Fibroblast of the aortic adventitia (primary cell): Measurements from ENCODE around the gene HCK. TPM values are rescaled to one million over a fixed set of nuclear protein-coding genes. Genes with fewer than 3 reads are reported as not detected.

ENCODE experiments used
- DNase-seq: peaks from one replicate; pipeline ENCODE4 v3.0.0-alpha.2; 2010; ENCODE audit warnings: low read depth
- H3K4me3 ChIP-seq: 2 replicates; pipeline ENCODE4 v1.5.1; 2011; ENCODE audit warnings: low read depth, mild to moderate bottlenecking, control low read depth, low read length, moderate library complexity
- total RNA-seq: library from RNA; depleted of rRNA; stranded (reverse); fragments of >200 nt; gene quantifications from 2 replicates; pipeline ENCODE4 v1.2.3, GENCODE V29; 2012; ENCODE audit warnings: low replicate concordance
- TF ChIP-seq, protein P1 (sequence below): IDR thresholded peaks from 2 replicates; pipeline ENCODE4 v1.5.1; 2011; ENCODE audit warnings: mild to moderate bottlenecking, low read length, control low read depth, inconsistent platforms; ENCODE audit not compliant: insufficient read depth

Gene HCK
- total RNA-seq, 1 donor: not detected

DNA sequence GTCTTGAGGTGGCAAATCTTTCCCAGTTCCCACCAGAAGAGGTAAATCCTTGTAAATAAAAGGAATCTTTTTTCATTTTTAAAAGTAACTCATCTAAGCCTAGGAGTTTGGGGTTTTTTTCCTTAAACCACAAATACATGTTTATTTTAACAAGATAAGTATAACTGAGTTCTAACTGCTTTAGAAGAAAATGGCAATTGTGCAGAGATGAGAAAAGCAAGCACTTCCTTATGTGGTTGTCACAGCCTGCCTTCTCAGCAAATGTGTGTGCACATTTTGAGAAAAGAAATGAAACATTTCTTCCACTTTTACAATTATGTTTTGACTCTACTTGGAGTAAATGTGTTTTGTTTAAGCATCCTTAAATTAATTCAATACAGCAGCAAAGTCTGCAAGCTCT, 17.7 kb downstream of the HCK start:
- TF ChIP-seq, protein P1, sequence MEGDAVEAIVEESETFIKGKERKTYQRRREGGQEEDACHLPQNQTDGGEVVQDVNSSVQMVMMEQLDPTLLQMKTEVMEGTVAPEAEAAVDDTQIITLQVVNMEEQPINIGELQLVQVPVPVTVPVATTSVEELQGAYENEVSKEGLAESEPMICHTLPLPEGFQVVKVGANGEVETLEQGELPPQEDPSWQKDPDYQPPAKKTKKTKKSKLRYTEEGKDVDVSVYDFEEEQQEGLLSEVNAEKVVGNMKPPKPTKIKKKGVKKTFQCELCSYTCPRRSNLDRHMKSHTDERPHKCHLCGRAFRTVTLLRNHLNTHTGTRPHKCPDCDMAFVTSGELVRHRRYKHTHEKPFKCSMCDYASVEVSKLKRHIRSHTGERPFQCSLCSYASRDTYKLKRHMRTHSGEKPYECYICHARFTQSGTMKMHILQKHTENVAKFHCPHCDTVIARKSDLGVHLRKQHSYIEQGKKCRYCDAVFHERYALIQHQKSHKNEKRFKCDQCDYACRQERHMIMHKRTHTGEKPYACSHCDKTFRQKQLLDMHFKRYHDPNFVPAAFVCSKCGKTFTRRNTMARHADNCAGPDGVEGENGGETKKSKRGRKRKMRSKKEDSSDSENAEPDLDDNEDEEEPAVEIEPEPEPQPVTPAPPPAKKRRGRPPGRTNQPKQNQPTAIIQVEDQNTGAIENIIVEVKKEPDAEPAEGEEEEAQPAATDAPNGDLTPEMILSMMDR: no peak
- no peak overlapping the region for H3K4me3 ChIP-seq
- peak; percentile 11 for DNase-seq

DNA sequence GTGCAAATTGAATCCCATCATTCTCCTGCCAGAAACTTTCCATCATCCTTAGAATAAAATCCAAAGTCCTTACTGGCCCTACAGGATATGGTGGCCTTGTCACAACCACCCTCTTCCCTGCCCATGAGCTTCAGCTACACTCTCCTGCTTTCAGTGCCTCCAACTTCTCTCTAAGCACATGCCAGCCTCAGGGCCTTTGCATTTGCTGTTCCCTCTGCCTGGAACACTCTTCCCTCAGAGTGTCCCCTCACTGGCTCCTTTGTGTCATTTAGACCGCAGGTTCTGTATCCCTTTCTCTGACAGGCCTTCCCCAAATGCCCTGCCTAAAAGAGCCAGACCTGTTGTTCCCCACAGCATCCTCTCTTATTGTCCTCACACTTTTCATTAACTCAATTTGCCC, 18.2 kb downstream of the HCK start:
- TF ChIP-seq, protein P1: no peak
- DNase-seq: no peak
- H3K4me3 ChIP-seq: no peak overlapping the region

DNA sequence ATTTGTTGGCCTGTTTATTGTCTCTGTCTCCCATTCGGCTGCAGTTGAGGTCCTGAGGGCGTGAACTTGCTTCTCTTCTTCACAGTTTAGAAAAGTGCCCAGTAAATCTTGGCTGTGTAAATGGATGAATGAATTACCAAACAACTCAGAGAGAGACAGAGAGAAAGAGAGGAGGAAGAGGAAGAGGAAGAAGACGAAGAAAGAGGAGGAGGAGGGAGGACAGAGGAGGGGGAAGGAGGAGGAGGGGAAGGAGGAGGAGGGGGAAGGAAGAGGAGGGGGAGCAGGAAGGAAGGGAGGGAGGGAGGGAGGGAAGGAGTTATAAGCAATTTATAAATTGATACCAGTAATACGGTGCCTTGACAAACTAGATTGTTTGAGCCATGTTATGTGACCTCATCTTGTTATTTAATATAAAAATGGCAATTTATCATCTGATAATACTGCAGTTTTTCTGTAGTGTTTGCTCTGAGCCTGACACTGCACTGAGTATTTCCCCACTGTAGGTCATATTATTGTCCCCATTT, 18.7 kb downstream of the HCK start:
- DNase-seq: no peak
- TF ChIP-seq, protein P1: no peak
- H3K4me3 ChIP-seq: no peak overlapping the region

DNA sequence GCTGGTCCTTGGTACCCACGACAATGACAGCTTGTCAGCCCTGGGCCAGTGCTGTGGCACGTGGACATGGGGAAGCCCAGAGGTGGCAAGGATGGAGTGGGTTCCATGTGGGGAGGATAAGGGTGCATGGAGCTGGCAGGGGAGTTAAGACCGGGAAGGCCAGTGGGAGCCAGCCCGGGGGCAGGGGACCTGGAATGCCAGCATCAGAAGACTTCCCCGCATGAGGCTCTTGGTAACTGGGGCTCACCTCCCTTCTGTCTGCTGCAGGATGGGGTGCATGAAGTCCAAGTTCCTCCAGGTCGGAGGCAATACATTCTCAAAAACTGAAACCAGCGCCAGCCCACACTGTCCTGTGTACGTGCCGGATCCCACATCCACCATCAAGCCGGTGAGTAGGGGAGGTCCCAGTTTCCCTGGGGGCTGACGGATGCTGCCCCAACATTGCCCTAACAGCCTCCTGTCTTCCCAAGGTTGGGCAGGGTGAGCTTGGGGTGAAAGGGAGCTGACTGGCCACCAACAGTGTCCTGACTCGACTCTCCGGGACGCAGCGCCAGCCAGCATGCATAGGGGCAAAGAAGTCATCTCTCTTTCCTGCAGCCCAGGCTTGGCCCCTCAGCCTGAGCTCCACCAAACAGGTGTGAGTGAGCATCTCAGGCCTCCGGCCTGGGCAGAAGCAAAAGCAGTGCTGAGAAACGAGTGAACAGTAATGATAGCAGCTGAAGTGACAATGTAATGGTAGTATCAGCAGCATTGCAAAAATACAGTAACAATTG, 19.5 kb downstream of the HCK start:
- no peak overlapping the region for H3K4me3 ChIP-seq
- TF ChIP-seq, protein P1: no peak
- DNase-seq: no peak

DNA sequence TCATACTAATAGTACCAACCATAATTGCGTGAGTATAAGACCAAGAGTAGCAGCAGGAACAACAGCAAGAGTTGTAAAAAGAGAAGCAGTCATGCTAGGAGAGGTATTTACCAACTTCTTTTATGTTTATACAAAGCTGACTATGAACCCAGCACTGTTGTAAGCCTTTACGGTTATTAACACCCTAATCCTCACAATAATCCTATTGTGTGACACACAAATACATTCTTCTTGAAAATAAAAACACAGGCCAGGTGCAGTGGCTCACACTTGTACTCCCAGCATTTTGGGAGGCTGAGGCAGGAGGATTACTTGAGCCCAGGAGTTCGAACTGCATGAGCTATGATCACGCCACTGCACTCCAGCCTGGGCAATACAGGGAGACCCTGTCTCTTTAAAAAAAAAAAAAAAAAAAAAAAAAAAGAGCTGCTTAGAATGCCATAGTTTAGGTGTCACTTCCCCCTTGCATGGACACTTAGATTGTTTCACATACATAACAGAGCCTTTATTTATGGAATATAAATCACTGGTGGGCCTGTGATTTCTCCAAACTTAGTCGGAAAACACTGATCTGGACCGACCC, 20.2 kb downstream of the HCK start:
- TF ChIP-seq, protein P1: no peak
- no peak for DNase-seq
- no peak overlapping the region for H3K4me3 ChIP-seq

DNA sequence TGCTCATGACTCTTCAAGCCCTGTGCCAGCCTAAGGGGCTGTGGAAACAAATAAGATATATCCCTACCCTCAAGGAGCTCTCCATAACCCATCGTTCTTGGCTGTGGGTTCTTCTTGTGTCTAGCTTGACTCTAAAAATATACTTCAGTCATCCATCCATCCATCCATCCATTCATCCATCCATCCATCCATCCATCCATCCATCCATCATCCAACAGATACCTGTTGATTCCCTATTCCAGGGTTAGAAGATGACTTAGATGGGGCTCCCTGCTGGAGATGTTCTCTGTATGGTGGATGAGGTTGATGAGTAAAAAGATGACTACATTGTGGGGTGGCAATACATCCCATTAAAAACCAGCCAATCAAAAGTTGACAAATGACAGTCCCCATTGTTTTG, 23.5 kb downstream of the HCK start:
- TF ChIP-seq, protein P1: no peak
- H3K4me3 ChIP-seq: no peak overlapping the region
- DNase-seq: no peak
